Renal cortical epithelial cell (primary cell): ENCODE data around the gene MFSD2B. TPM values are rescaled to one million over a fixed set of nuclear protein-coding genes. Genes with fewer than 3 reads are reported as not detected.

Source experiments
- DNase-seq: peaks from one replicate; pipeline ENCODE4 v3.0.0-alpha.2; 2011; ENCODE audit warnings: low read depth
- total RNA-seq: library from RNA; depleted of rRNA; stranded (reverse); fragments of >200 nt; gene quantifications from 2 replicates; pipeline ENCODE4 v1.2.3, GENCODE V29; 2014

Gene MFSD2B
- 0.05 and 0.35 TPM in 2 replicates for total RNA-seq

DNA sequence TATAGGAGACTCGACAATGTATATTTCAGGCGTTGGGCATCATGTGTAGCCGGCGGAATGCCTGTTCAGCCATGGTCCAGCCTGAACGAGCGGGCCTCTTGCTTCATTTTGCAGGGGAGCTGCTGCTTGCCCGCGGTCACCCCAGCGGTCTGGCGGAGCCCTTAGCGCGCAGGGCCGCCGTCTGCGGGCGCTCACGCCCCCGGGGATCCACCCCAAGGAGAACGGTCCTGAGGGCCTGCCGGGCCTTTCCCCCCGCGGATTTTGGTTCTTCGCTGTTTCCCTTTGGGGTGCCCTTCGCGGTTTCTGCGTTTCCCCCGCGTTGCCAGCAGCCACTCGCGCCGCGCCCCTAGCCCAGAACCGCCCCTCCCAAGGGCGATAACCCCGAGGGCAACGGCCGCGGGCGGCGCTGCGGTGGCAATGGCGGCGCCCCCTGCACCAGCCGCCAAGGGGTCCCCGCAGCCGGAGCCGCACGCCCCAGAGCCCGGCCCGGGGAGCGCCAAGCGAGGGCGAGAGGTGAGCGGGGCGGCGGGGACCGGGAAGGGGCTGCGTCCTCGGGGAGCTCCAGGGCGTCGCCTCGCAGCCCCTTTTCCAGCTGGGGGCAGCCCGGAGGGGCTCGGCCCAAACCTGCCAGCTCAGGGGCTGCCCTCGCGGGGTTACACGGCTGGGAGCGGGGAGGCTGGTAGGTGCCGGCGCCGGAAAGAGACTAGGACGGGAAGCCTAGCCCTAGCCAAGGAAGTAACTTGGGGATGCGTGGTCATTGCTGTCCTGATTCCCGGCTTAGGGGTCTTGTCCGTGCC is at the start of gene MFSD2B:
MFSD2B (plus strand) TSS at position 406 of the 797 bp plus-strand sequence; CDS start at position 418, 12 bp downstream.
- DNase-seq, result no peak

DNA sequence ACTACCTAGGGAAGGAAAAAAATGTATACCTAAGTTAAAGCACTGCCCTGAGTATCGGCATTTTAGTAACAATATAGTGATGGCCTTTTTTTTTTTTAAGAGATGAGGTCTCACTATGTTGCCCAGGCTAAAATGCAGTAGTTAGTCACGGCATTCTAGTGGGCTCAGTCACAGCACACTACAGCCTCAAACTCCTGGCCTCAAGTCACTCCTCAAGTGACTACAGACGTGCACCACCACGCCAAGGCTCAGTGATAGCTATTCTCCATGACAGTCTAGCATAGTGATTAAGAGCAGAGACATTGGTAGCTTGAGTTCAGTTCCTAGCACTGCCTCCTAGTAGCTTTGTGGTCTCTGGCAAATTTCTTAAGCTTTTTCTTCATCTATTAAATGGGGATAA is 42.0 kb upstream of the MFSD2B start:
- DNase-seq, result no peak

DNA sequence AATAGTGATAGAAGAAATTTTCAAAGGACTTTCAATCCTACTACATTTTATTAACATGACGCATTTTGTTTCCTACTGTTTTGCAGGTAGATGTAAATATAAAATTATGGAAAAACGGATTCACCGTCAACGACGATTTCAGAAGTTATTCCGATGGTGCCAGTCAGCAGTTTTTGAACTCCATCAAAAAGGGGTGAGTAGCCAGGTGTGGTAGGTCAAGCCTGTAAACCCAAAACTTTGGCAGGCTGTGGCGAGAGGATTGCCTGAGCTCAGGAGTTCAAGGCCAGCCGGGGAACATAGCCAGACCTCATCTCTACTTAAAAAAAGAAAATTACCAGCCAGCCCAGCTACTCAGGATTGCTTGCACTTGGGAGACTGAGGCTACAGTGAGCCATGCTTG is 33.0 kb upstream of the MFSD2B start:
- DNase-seq, result no peak

- peak; percentile 40 for DNase-seq
Measured at GRCh38 chr2:23988371-23988770, 21.5 kb upstream of the MFSD2B start.

DNA sequence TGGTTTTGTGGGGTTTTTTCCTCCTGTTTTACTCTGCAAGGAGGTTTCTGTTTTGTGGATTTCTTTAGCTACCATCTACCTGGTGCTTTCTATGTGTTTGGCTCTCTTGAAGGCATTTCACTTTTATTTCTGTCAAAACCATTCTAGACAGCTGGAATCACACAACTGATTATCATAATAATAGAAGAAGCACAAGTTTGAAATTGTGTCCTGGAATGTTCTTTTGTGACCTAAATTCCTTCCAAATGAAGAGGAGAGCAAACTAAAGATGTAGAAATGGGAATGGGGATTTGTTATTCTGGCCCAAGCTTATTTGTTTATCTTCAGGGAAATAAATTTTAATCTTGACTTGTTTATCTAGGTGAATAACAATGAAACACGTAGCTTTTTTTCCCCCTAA is 17.0 kb upstream of the MFSD2B start:
- peak; percentile 22 for DNase-seq

GRCh38 chr2:23993736-23994269 is 16.1 kb upstream of the MFSD2B start:
- no peak for DNase-seq

- no peak for DNase-seq
Measured at GRCh38 chr2:23994567-23994966, 15.3 kb upstream of the MFSD2B start.

GRCh38 chr2:24007693-24008092 is 2.2 kb upstream of the MFSD2B start:
- DNase-seq, result no peak

GRCh38 chr2:24008672-24009366 is 1.1 kb upstream of the MFSD2B start:
- DNase-seq, result peak; percentile 58

DNA sequence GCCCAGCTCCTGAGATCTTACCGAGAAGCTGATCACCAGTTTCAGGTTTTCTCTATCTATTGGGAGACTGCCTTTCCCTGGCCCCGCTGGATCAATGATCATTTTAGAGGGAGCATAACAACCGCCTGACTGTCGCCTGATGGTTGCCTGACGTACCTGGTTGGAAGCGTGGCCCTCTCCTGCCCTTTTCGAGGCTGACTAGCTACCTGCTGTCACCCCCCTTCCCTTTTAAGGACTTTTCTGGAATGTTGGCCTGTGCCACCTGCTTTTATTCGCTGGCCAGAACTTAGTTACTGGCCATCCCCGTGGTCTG is 562 bp upstream of the MFSD2B start:
- no peak for DNase-seq

- DNase-seq, result no peak
Measured at GRCh38 chr2:24010477-24011249, 778 bp downstream of the MFSD2B start.

DNA sequence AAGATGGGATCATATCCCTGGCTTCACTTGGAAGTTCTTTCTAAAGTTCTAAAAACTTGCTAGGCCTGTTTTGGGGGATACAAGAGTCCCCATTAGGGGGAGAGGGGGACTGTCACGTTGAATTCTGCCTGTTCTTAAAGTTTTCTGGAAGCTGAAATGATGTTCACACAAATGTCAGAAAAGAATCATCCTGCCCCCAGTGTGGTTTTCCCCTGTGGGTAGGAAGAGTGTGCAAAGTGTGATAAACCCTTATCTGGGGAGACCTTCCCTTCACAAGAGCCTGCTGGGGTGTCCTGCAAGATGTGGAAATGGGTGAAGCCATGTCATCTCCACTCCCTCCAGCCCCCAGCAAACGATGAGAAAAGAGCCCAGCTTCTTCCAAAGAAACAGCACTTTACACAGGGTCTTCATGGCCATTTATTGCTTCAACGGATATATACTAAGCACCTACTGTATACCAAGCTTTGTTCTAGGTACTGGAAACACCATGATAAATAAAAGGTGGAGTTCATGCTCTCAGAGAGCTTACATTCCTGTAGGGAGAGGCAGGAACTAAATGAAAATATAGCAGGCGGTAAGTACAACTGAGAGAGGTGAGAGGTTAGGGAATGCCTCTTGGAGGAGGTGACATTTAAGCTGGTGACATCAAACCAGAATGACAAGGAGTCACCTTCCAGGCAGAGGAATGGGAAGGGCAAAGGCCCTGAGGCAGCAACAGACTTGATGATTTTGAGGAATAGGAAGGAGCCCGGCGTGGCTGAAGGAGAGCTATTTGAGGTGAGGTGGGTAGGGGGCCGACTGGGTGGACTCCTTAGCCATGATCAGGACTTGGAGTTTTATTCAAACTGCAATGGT is 1.6 kb downstream of the MFSD2B start:
- no peak for DNase-seq

DNA sequence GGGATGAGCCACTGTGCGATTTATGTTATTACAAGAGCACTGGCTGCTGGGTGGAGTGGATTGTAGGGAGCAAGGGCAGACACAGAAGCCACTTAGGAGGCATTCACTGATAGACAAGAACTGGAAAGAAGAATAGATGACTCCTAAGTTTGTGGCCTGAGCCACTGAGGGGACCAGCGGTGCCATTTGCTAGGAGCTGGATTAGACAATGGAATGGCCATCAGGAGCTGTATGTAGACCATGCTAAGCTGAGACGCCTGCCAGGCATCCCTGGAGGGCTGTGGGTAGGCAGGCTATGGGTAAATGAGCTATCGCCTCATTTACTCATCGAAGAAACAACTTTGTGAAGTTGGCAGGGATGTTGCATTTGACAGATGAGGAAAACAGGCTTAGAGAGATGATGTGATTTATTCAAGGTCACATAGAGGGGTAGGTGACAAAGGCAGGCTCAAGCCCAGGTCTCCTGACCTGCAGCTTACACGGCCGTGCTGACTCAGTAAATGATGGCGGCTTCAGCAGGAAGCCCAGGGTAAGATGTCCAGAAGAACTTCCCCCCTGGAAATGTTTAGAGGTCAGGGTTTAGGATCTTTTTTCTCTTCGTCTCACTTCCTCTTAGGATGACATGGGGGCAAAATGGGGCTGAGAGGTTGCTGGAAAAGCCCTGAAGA is 2.8 kb downstream of the MFSD2B start:
- DNase-seq, result no peak

- DNase-seq, result peak; percentile 60
Measured at GRCh38 chr2:24014902-24015301, 5.0 kb downstream of the MFSD2B start.

DNA sequence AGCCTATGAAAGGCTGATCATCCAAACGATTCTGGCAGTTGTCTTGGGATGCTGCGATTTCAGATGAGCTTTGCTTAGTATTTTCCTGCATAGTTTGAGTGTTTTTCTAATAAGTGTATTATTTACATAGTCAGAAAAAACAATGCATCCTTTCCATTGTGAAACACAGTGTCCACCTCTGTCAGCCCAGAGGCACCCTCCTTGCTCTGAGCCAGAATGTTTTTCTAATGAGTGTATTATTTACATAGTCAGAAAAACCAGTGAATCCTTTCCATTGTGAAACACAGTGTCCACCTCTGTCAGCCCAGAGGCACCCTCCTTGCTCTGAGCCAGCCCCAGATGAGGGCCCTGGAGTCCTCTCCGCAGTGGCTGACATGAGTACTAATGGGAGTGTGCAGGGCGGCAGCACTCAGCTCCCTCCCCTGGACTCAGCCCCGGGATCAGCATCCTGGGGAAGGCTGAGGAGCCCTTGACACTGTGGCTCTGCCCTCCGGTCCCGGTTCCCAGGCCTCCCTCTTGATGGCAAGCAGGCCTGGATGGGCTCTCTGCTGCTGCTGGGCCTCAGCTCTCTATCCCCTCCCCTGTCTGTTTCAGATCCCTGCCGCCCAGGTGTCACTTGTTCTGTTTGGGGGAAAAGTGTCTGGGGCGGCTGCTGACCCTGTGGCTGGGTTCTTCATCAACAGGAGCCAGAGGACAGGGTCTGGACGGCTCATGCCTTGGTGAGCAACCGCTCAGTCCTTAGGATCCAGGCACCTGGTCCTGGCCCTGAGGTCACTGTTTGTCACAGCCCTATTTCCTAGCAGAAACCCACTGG is 5.9 kb downstream of the MFSD2B start:
- peak; percentile 95 for DNase-seq

DNA sequence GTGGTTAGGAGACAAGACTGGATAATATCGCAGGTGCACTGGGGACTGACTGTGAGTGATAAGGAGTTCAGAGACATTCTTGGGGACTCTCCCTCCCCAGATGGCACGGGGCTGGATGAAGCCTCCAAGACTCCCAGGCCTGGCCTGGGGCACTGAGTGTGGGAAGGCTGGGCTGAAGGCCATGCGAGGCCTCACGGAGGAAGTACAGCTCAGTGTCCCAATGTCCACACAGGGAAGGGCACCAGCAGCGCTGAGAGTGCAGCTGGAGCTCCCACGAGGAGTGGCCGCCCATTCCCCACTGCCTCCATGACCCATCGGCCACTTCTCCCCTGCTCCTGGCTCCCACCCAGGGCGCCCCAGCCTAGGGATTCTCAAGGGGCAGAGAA is 6.5 kb downstream of the MFSD2B start:
- no peak for DNase-seq

DNA sequence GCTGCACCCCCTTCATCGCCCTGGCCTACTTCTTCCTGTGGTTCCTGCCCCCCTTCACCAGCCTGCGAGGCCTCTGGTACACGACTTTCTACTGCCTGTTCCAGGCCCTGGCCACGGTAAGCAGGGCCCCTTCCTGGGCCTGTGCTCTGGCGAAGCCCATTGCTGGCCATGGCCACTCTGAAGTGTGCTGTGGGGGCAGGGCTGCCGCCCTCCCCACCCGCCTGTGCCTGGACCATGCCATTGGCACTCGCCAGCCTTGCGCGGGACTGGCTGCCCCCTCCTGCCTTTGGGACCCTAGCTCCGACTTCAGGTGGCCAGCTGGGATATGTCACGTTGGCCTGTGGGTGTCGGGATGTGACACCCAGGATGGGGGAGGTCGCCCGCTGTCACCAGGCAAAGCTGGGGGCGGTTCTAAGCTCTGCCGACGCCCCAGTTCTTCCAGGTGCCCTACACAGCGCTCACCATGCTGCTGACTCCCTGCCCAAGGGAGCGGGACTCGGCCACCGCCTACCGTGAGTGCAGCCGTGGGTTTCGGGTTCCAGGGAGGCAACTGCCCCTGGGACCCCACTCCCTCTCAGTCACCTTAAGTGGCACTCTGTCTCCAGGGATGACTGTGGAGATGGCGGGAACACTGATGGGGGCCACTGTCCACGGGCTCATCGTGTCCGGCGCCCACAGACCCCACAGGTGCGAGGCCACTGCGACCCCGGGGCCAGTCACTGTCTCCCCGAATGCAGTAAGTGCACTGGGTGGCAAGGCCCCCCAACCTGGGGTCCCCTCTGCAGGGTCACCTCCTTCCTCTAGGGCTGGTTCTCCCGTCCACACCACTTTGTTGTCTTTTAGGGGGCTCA is 7.2 kb downstream of the MFSD2B start:
- DNase-seq, result no peak

GRCh38 chr2:24017711-24018110 is 7.8 kb downstream of the MFSD2B start:
- no peak for DNase-seq

DNA sequence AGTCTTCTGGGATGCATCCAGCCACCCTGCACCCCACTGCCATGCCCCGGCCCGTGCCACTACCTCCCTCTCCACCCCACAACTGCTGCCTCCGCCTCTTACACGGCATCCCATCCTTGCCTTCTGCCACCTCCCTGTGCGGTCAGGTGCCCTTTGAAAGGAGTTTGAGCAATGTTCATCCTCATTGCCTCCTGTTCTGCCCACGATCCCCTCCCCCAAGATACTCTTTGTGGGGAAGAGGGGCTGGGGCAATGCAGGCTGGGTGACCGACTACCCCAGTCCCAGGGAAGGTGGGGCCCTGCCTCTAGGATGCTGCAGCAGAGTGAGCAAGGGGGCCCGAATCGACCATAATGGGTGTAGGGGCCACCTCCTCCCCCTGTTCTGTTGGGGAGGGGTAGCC is 8.4 kb downstream of the MFSD2B start:
- DNase-seq, result no peak
